SK-N-DZ (cell line): ENCODE data around the gene ZNF784.

Source experiments
- DNase-seq: peaks from one replicate; pipeline ENCODE4 v3.0.0-alpha.2; 2015; ENCODE audit warnings: low spot score

Gene ZNF784

GRCh38 chr19:55620410-55621204 is 3.8 kb downstream of the ZNF784 start:
- no peak for DNase-seq

- no peak for DNase-seq
Measured at GRCh38 chr19:55619286-55619685, 5.1 kb downstream of the ZNF784 start.

- DNase-seq, result no peak
Measured at GRCh38 chr19:55618426-55618825, 5.9 kb downstream of the ZNF784 start.

GRCh38 chr19:55617426-55617825 is 6.9 kb downstream of the ZNF784 start:
- DNase-seq, result no peak

- no peak for DNase-seq
Measured at GRCh38 chr19:55616395-55616875, 7.9 kb downstream of the ZNF784 start.

DNA sequence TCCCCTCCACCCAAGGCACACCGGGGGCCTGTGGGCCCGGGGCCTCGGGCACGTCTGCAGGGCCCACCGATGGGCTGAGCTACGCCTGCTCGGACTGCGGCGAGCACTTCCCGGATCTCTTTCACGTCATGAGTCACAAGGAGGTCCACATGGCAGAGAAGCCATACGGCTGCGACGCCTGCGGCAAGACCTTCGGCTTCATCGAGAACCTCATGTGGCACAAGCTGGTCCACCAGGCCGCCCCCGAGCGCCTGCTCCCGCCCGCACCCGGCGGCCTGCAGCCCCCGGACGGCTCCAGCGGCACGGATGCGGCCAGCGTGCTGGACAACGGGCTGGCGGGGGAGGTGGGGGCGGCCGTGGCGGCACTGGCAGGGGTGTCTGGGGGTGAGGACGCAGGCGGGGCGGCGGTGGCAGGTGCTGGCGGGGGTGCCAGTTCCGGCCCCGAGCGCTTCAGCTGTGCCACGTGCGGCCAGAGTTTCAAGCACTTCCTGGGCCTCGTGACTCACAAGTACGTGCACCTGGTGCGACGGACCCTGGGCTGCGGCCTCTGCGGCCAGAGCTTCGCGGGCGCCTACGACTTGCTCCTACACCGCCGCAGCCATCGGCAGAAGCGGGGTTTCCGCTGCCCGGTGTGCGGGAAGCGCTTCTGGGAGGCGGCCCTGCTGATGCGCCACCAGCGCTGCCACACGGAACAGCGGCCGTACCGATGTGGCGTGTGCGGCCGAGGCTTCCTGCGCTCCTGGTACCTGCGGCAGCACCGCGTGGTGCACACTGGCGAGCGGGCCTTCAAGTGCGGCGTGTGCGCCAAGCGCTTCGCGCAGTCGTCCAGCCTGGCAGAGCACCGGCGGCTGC is 8.6 kb downstream of the ZNF784 start:
- DNase-seq, result no peak

- DNase-seq, result no peak
Measured at GRCh38 chr19:55614711-55615542, 9.4 kb downstream of the ZNF784 start.

DNA sequence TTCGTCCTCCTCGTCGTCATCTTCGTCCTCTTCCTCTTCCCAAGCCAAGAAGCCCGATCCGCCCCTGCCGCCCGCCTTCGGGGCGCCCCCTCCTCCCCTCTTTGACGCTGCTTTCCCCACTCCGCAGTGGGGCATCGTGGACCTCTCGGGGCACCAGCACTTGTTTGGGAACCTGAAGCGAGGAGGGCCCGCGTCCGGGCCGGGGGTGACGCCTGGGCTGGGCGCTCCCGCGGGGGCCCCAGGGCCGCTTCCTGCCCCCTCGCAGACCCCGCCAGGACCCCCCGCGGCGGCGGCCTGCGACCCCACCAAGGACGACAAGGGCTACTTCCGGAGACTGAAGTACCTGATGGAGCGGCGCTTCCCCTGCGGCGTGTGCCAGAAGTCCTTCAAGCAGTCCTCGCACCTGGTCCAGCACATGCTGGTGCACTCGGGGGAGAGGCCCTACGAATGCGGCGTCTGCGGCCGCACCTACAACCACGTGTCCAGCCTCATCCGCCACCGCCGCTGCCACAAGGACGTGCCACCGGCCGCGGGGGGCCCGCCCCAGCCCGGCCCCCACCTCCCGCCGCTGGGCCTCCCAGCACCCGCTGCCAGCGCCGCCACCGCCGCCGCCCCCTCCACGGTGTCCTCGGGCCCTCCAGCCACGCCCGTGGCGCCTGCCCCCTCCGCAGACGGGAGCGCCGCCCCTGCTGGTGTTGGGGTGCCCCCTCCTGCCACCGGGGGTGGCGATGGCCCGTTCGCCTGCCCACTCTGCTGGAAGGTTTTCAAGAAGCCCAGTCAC is 10.2 kb downstream of the ZNF784 start:
- DNase-seq, result no peak

DNA sequence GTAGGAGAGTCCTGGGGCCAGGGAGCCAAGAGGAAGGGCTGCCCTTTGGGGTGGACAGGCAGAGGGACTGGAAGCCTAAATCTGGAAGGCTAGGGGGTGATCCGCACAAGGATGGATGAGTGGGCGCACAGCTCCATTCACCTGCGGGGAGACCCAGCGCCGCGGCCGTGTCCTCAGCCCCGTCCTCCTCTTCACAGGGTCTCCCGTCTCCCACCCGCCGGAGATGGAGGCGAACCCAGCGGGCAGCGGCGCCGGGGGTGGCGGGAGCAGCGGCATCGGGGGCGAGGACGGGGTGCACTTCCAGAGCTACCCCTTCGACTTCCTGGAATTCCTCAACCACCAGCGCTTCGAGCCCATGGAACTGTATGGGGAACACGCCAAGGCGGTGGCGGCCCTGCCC is 11.0 kb downstream of the ZNF784 start:
- DNase-seq, result no peak

- no peak for DNase-seq
Measured at GRCh38 chr19:55611983-55612645, 12.3 kb downstream of the ZNF784 start.

GRCh38 chr19:55611300-55611982 is 12.9 kb downstream of the ZNF784 start:
- DNase-seq, result no peak

DNA sequence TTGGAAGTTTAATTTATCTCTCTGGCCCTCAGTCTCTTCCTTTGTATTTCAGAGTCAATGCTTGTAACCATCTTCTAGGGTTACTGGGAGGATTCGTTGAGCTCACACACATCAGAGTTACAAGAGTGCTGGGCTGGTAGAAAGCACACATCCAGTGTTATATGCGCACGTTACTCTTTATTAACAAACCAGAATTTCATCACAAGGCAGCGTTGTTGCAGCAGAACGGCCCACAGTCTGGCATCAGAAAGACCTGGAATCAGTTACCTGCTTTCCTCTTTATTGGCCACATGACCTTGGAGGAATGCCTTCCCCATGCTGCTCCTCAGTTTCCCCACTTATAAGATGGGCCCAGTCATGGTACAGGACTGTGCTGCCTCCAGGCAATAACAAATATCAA is 15.0 kb downstream of the ZNF784 start:
- no peak for DNase-seq

DNA sequence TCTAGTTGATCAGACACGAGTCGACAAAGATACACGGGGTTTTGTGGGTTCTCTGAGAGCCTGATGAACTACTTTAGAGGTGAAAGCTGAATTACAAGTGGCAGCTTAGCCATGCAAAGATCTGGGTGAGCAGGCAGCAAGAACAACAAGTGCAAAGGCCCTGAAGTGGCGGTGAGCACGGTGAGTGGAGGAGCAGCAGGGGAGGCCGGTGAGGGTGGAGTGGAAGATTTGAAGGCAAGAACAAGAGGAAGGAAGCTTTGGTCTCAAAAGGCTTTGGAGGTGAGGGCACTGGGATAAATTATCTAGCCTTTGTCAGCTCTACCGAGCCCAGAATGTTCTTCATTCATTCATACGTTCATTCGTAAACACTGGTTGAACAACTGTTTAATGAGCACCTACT is 17.5 kb downstream of the ZNF784 start:
- no peak for DNase-seq

DNA sequence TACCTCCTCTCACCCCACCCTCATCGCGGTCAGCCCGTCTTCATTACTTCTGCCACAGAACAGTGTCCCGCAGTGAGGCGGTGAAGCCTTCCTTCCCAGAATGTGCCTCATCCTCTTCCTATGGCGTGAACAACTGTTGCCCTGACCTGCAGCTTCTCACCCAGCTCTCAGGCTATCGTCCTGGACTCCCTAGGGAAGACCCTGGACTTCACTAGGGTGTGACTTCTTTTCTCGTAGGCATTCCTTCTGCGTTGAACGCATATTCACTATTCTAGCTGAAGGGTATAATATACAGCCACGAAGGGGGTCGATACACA is 17.9 kb downstream of the ZNF784 start:
- no peak for DNase-seq

- peak; percentile 56 for DNase-seq
Measured at GRCh38 chr19:55605637-55606470, 18.5 kb downstream of the ZNF784 start, which contains the start of gene ZNF865. Gene ZNF865 (plus strand): TSS chr19:55605647. CDS start chr19:55613619, 7,972 bp downstream.

DNA sequence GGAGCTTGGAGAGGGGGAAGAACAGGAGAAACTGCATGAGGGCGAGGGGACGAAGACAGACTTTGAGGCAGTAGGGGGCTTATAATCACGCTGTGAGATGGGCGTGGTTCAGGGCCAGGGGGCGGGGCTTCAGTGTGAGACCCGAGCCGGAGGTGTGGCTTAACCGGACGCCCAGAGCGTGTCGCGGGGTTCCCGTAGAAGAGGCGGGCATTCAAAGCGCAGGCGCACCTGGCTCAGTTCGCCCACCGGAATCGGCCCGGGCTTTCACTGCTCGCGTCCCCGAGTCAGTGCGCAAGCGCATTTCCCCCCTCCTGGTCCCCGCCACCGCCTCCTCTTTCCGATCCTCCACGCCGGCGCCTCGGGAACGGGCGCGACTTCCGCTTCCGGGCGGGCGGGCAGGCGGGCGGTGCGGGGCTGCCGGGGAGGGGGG is 19.1 kb downstream of the ZNF784 start:
- peak; percentile 94 for DNase-seq

- DNase-seq, result no peak
Measured at GRCh38 chr19:55603581-55604292, 20.6 kb downstream of the ZNF784 start.

GRCh38 chr19:55603115-55603514 is 21.3 kb downstream of the ZNF784 start:
- no peak for DNase-seq
